Nucleus accumbens (tissue), 56 donors: ENCODE measurements around the gene APOOL.
"Not testable (repeated sequence)": the region's sequence is repeated elsewhere in the genome, so short reads cannot be mapped to it uniquely, and the experiment has no call there.

Experiments
- DNase-seq, 56 donors: peaks; one replicate each; lab custom pipeline; 2025; lab: John Stamatoyannopoulos, UW

The APOOL gene

DNA sequence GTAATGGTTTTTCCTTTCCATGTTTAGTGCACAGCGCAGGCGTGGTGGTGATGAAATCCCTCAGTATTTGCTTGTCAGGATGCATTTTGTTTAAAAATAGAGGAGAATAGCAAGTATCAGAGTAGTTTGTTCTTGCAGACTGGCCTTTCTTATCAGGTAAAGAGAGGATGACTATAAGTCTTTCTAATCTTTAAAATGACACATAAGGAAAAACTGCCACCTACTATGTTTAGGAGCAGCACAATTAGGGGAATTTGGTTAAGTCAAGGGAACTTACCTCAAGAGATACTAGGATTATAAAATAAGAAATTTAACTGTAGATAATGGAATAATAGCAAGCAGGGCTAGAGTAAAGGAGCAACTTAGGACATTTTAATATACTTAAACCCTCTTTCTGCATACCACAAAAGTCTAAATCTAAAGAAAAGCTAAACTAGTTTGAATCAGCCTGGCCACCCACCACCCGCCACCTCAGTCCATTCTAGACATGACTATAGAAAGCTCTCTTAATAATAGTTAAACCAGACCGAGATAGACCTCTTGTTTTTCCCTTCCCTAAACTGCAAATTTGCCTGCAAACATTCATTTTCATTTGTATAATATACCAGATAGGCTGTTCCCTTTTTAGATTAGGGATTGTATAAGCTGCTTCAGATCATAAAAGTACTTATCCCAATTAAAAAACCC is 62.0 kb downstream of the APOOL start:
- DNase-seq: no peak

DNA sequence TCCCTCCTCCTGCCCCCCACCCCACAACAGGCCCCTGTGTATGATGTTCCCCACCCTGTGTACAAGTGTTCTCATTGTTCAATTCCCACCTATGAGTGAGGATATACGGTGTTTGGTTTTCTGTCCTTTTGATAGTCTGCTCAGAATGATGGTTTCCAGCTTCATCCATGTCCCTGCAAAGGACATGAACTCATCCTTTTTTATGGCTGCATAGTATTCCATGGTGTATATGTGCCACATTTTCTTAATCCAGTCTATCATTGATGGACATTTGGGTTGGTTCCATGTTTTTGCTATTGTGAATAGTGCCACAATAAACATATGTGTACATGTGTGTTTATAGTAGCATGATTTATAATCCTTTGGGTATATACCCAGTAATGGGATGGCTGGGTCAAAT is 73.6 kb downstream of the APOOL start:
- not testable (repeated sequence) for DNase-seq

DNA sequence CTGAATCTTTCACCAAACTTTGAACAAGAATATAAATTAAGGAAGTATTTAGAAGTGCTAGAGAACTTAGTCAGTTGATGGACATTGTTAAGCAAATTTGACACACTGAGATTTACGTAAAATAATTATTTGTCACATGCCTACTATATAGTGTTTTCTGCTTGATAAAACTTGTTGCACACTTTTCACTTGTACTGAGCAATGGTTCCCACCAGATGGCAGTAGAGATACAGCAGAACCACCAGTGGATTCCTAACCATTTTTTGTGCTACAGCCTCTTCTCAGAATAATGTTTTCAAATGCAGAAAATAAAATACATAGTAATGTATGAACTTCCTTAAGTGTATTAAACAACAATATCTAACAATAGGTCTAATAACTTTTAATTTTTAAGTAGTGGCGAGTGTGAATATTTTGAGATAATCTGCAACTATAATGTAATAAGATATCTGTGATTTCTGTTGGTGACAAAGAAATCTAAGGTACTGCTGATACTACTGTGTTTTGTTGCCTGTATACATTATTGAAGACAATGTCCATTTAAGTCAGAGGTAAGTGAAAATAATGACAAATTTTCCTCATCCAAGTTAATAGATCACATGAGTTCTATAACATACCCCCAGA is 81.2 kb downstream of the APOOL start:
- peak in 7 of 56 donors; percentile 0 to 39 (median 0) for DNase-seq

DNA sequence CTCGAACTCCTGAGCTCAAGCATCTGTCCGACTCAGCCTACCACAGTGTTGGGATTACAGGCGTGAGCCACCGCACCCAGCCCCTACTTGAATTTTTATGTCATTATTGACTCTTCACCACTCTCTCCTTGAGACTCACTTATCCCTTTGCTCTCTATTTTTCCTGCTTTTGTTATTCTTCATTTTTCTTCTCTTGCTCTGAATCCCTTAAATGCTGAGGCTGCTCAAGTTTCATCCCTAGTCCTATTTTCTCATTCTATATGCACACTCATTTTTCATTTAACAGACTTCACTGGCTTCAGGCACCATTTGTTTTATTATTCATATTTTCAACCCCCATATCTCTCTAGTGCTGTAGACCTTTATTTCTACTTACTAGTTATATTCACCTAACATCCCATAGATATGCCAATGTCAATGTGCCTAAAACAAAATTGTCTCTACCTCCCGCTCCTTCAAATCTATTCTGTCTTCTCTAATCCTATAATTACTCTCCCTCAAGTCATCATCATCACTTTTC is 85.7 kb downstream of the APOOL start:
- no peak for DNase-seq

DNA sequence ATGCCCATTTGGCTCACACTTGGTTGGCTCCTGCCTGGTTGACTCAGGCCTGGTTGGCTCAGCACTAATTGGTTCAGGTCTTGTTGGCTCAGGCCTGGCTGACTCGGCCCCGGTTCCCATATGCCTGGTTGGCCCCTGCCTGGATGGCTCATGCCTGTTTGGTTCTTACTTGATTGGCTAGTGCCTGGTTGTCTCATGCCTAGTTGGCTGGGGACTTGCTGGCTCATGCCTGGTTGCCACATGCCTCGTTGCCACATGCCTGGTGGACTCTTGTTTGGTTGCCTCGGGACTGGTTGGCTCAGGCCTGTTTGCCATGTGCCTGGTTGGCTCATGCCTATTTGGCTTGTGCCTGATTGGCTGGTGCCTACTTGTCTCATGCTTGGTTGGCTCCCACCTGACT is 103.7 kb downstream of the APOOL start:
- DNase-seq: peak in 1 of 56 donors; percentile 0

DNA sequence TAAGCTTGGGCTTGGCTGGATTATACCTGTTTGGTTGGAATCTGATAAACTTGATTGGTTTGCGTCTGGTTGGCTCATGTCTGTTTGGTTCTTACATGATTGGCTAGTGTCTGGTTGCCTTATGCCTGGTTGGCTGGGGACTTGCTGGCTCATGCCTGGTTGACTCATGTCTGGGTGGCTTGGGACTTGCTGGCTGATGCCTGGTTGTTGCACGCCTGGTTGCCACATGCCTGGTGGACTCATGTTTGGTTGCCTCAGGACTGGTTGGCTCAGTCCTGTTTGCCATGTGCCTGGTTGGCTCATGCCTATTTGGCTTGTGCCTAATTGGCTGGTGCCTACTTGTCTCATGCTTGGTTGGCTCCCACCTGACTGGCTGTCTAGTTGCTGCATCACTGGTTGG is 104.5 kb downstream of the APOOL start:
- no peak for DNase-seq

DNA sequence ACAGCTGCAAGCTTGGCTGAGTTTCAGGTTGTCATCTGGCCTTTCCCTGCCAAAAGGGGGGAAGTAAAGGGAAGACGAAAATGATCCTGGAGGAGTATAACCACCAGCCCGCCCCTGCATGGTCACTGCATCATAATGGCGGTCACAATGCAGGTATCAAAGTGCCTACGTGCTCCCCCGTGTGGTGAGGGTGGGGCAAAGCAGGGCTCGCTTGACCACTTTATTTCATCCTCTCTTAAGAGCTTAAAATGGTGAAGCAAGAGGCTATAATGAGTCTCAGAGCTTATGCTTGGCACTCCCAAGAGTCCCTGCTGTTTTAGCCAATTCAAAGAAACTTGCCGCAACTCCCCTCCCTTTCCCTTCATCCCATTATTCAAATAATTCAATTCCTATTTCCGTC is 105.6 kb downstream of the APOOL start:
- peak in 1 of 56 donors; percentile 3 for DNase-seq

DNA sequence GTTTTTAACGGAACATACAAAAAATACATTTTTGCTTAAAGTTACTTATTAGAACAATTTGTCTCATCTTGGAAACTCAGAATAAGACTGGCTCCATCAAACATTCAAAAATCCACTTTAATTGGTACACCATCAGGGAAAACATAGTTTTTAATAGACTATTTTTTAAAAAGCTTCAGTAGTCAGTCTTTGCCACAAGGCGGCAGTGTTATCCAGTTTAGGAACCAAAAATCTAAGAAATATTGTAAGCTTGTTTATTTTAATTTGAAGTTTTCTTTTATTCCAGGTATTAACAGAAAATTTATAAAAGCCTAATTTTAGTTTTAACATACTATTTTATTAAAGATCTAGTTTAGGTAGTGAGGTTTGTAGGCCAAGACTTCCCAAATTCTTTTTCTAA is 107.7 kb downstream of the APOOL start:
- peak in 1 of 56 donors; percentile 4 for DNase-seq

DNA sequence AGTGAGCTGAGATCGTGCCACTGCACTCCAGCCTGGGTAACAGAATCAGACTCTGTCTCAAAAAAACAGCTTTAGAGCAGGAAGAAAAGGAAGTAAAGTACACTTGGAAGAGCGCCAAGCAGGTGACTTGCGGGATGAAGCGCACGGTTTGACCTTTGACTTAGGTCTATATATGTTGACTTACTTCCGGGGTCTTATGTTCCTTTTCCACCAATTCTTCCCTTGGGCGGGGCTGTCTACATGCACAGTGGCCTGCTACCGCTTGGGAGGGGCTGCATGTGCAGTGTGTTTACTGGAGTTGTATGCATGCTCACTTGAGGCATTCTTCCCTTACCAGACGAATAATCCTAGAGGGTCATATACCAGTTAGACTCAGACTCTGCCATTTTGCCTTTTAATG is 108.6 kb downstream of the APOOL start:
- DNase-seq: no peak

DNA sequence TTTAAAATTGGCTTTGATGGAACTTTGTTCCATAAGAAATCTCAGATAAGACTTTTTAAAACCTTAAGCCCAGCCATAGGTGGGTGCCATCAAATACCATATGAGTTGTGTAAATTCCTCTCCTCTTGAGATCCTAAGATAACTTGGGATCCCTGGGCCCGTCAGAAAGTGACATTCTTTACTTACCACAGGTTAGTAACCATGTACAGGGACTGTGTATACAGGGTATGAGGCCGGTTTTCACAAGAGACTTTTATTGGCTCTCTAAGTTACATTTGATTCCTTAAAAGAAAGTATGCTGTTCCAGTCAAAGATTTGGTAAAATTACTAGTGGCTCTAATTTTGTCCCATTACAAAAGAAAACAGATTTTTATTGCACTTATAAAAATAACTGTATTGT is 110.1 kb downstream of the APOOL start:
- no peak for DNase-seq

DNA sequence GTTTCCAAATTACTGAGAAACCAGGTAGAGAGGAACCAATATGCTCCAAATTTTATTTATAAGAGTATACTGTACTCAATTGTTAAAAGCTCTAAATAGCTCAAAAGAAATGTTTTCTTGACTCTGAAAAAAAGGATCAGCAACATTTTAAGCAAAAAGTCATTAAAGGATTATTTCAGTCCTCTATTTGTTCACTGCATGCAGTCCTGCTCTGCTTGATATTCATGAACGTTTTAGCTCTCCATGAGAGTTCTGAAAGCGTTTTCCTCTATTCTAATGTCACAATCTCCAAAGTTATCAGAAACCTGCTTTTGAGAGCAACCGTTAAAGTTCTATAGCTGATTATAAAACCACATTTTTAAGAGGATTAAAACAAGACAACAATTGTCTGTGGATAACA is 110.5 kb downstream of the APOOL start:
- no peak for DNase-seq

DNA sequence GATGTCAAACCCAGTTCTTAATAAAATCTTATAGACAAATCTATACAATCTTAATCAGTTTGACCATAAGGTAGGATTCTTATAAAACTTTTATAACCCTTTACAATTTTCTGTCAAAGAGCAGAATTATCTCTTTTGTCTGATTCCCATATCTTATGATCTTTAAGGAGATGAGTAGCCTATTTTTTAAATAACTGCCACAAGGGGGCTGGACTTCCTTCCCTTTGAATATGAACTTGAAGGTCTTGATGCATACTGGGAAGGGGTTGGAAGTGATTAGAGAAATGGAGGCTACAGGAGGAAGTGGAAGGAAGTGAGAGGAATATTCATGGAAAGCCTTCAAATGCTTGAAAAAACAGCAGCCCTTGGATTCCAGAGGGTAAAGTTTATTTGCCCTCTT is 111.1 kb downstream of the APOOL start:
- DNase-seq: no peak

DNA sequence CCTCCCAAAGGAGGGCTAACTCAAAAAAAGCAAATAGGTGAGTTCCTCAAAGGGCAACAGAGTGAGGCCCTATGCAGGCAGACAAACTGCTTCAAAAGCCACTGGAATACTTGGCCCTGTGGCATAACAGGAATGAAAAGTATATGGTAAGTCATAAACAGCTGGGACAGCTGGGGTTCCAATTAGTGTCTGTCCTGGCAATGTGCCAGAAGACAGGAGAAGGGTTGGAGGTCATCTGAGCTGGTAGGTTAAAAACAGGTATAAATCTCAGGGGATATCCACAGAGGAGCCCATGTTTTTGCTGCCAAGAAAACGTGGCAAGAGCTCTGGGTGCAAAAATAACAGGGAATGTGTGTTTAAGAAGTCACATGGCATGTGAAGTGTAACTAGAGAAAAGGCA is 111.6 kb downstream of the APOOL start:
- no peak for DNase-seq

DNA sequence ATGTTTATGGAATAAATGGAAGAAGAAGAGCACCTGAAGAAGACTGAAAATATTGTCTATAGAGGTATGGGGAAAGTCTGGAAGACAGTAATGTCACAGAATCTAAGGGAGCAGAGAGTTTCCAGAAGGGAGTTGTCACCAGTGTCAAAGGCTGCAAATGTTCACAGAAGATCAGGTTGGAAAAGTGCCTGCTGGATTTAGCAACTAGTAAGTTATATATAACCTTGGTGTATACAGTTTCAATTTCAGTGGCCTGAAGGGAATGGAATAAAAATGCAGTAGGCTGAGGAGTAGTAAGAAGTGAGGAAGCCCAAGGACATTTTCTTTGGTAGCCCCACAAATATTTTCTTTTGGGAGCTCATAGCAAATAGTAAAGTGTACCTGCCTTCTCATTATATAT is 132.7 kb downstream of the APOOL start:
- no peak for DNase-seq

DNA sequence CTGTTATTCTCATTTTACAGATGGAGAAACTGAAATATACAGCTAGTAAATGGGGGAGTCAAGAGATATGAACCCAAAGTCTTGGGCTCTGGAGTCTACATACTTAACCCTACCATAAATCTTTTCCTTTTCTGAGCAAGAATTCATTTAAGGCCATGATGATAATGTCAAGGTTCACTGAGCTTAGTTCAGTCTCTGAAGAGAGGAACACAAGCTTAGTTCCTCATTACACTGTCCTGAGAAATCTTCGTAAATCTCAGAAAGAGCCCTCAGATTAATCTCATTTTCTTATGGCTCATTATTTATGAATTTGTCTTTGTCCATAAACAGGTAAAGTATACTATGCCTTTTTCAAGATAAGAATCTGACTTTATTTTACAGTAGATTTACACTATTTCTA is 135.7 kb downstream of the APOOL start:
- no peak for DNase-seq

DNA sequence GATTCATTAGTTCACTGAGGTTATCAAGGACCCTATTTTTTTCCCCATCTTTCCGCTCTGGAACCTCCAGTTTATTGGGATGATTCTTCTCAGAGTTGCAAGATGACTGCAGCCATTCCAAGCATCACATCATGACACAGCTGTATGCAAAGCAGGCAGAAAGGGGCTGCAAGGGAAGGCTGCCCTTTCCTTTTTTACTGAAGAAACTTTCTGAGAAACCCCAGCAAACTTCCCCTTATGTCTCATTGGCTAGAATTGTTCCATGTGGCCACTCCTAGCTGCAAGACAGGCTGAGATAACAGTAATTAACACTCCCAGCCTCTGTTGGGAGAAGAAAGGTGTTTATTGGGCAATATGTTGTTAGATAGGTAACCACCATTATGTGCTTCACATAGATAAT is 137.3 kb downstream of the APOOL start:
- no peak for DNase-seq
